SU-DHL-6 (cell line): ENCODE measurements around the gene NOL12.

Experiments used
- H2AFZ ChIP-seq: fragments of 200-600 bp; sonication (generic); 2 replicates; pipeline ENCODE4 v1.6.1; 2014; ENCODE audit warnings: low read depth, mild to moderate bottlenecking, moderate library complexity, mixed read lengths, antibody characterized with exemption, low read length; ENCODE audit not compliant: severe bottlenecking
- H3F3A ChIP-seq: fragments of 200-600 bp; shearing (Covaris generic); 2 replicates; pipeline ENCODE4 v1.6.0; 2016; ENCODE audit warnings: antibody characterized with exemption, mild to moderate bottlenecking; ENCODE audit not compliant: insufficient read depth
- H3K27ac ChIP-seq: fragments of 200-600 bp; sonication (generic); 2 replicates; pipeline ENCODE4 v1.5.1; 2016; ENCODE audit warnings: low read depth, mild to moderate bottlenecking, low read length, moderate library complexity, mixed read lengths
- H3K27me3 ChIP-seq: fragments of 200-600 bp; sonication (generic), shearing (Covaris generic); 2 replicates; pipeline ENCODE4 v1.6.0; 2014; ENCODE audit warnings: mild to moderate bottlenecking, low read length
- H3K36me3 ChIP-seq: fragments of 200-600 bp; sonication (generic); 2 replicates; pipeline ENCODE4 v1.6.1; 2014; ENCODE audit warnings: mild to moderate bottlenecking, low read length, mixed read lengths
- H3K4me2 ChIP-seq: fragments of 300-600, 200-600 bp; shearing (Covaris generic), sonication (generic); 2 replicates; pipeline ENCODE4 v1.6.0; 2014; ENCODE audit warnings: low read length, low read depth, mild to moderate bottlenecking; ENCODE audit not compliant: poor library complexity, severe bottlenecking
- H3K4me3 ChIP-seq: fragments of 200-600 bp; sonication (generic); 2 replicates; pipeline ENCODE4 v1.5.1; 2014; ENCODE audit warnings: antibody characterized with exemption, low read length, mild to moderate bottlenecking, mixed read lengths; ENCODE audit not compliant: insufficient read depth, poor library complexity, severe bottlenecking
- H3K79me2 ChIP-seq: fragments of 200-600 bp; sonication (generic); 2 replicates; pipeline ENCODE4 v1.6.1; 2014; ENCODE audit warnings: mild to moderate bottlenecking, low read length, moderate library complexity; ENCODE audit not compliant: insufficient read depth
- H3K9ac ChIP-seq: fragments of 200-600 bp; sonication (generic); 2 replicates; pipeline ENCODE4 v1.7.0; 2014; ENCODE audit warnings: mild to moderate bottlenecking, low read length
- H3K9me2 ChIP-seq: fragments of 200-600 bp; sonication (generic); replicated peaks from 2 replicates; pipeline ENCODE4 v1.6.1; 2014; ENCODE audit warnings: low read length; ENCODE audit not compliant: insufficient read depth
- H3K9me3 ChIP-seq: fragments of 200-600 bp; sonication (generic); 2 replicates; pipeline ENCODE4 v1.6.1; 2014; ENCODE audit warnings: low read length, mixed read lengths; ENCODE audit not compliant: insufficient read depth
- H4K20me1 ChIP-seq: fragments of 200-600 bp; sonication (generic); 2 replicates; pipeline ENCODE4 v1.6.1; 2014; ENCODE audit warnings: low read depth, mild to moderate bottlenecking, antibody characterized with exemption, low read length, moderate library complexity, mixed read lengths
- EZH2phosphoT487 ChIP-seq: fragments of 200-600 bp; sonication (generic), shearing (Covaris generic); conservative IDR thresholded peaks from 2 replicates; pipeline ENCODE4 v1.6.1; 2018; ENCODE audit warnings: mild to moderate bottlenecking, antibody characterized with exemption, low read length, moderate library complexity, mixed read lengths
- TF ChIP-seq, protein P1 (sequence below): fragments of 200-600 bp; sonication (generic); IDR thresholded peaks from one replicate; pipeline ENCODE4 v1.5.1; 2017; ENCODE audit warnings: antibody characterized with exemption, mild to moderate bottlenecking, low read length, moderate library complexity; ENCODE audit not compliant: insufficient read depth, poor library complexity, severe bottlenecking

The NOL12 gene

DNA sequence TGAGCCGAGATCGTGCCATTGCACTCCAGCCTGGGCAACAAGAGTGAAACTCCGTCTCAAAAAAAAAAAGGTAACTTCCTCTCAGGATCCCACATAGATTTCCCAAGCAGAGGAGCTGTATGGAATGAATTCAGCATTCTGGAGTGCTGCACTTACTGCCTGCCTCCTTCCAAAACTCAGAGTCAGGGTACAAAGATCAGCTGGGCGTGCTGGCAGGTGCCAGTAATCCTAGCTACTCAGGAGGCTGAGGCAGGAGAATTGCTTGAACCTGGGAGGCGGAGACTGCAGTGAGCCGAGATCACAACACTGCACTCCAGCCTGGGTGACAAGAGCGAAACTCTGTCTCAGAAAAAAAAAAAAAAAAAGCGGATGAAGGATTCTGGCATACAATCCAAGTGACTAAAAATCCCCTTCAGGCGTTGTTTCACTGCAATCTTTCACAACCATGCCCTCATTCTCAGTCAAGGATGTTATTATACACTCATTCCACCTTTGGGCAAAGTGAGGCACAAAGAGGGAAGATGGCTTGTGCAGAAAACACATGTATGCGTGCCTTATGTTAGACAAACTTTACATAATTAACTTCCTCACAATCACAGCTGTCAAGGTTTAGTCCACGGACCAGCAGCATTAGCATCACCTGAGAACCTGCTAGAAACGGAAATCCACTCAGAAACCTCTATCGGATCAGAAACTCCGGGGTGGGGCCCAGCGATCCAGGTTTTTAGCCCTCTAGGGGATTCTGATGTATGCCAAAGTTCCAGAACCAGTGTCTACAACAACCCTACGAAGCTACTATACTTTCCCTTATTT lies 1.1 kb upstream of the NOL12 start:
- TF ChIP-seq, protein P1, sequence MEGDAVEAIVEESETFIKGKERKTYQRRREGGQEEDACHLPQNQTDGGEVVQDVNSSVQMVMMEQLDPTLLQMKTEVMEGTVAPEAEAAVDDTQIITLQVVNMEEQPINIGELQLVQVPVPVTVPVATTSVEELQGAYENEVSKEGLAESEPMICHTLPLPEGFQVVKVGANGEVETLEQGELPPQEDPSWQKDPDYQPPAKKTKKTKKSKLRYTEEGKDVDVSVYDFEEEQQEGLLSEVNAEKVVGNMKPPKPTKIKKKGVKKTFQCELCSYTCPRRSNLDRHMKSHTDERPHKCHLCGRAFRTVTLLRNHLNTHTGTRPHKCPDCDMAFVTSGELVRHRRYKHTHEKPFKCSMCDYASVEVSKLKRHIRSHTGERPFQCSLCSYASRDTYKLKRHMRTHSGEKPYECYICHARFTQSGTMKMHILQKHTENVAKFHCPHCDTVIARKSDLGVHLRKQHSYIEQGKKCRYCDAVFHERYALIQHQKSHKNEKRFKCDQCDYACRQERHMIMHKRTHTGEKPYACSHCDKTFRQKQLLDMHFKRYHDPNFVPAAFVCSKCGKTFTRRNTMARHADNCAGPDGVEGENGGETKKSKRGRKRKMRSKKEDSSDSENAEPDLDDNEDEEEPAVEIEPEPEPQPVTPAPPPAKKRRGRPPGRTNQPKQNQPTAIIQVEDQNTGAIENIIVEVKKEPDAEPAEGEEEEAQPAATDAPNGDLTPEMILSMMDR, result no peak
- no peak for TF ChIP-seq EZH2phosphoT487
- 0 out of 2 replicates have a peak, but pooled peaks cover 3% of the 10 kb centered on the region for H3K36me3 ChIP-seq
- no peak overlapping the region for H3K4me3 ChIP-seq
- H3K27me3 ChIP-seq, result no peaks in the 10 kb centered on the region
- H3K4me2 ChIP-seq, result peak overlapping the region; percentile 90
- no peaks in the 10 kb centered on the region for H3K9me3 ChIP-seq
- H3K79me2 ChIP-seq, result peaks cover 18% of the 10 kb centered on the region
- H2AFZ ChIP-seq, result peak overlapping the region; percentile 96
- H3K9ac ChIP-seq, result no peak overlapping the region
- H3K27ac ChIP-seq, result no peak overlapping the region
- H4K20me1 ChIP-seq, result no peaks in the 10 kb centered on the region
- H3K9me2 ChIP-seq, result no peaks in the 10 kb centered on the region
- H3F3A ChIP-seq, result peaks cover 9% of the 10 kb centered on the region

DNA sequence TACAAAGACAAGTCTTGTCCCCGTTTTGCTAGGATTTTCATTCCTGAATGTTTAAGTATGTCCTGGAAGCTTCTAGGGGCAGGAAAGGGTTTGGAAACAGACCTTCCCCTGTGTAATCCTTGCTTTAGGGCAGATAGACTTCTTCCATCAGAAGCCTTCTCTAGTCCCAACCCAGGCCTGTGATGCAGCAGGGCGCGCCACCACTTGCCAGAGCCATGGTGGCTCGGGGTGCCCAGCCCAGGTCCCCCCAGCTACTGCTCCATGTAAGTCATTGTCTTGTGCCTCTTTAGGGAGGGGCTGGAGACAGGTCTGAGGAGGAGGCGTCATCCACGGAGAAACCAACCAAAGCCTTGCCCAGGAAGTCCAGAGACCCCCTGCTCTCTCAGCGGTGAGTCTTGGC lies 4.3 kb downstream of the NOL12 start:
- Histone ChIP-seq H3K27ac (no peak overlapping the region), H3K9ac (no peak overlapping the region), H3K9me2 (no peaks in the 10 kb centered on the region), H4K20me1 (no peaks in the 10 kb centered on the region), H3F3A (peaks cover 1% of the 10 kb centered on the region), H3K27me3 (no peaks in the 10 kb centered on the region), H3K79me2 (peaks cover 18% of the 10 kb centered on the region), H3K4me3 (no peak overlapping the region), H2AFZ (no peak overlapping the region), H3K36me3 (0 out of 2 replicates have a peak, but pooled peaks cover 3% of the 10 kb centered on the region), H3K4me2 (no peak overlapping the region), H3K9me3 (no peaks in the 10 kb centered on the region)
- no peak for TF ChIP-seq EZH2phosphoT487

DNA sequence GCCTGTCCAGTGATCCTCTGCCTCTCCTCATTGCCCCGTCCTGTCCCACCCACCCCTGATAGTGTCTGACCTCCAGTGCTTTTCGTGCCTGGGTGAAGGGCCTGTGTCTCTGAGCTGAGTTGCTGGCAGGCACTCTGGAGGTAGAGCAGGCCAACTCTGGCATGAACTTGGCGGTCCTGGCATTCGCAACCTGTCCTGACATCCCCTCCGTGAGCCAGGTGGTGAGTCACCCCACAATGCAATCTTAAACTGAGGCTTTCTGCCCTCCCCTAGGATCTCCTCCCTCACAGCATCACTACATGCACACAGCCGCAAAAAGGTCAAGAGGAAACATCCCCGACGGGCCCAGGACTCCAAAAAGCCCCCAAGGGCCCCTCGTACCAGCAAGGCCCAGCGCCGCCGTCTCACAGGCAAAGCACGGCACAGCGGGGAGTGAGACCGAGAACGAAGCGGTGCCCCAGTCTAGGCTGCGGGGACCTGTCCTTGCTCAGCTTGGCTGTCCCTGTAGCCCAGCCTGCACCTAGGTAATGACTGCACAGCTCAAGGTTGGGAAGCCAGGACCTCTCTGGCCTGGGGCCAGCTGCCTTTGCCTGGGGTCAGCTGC lies 4.9 kb downstream of the NOL12 start:
- no peaks in the 10 kb centered on the region for H3K27me3 ChIP-seq
- H3K9ac ChIP-seq, result no peak overlapping the region
- no peak overlapping the region for H2AFZ ChIP-seq
- no peaks in the 10 kb centered on the region for H3K9me2 ChIP-seq
- no peaks in the 10 kb centered on the region for H3F3A ChIP-seq
- H3K36me3 ChIP-seq, result 0 out of 2 replicates have a peak, but pooled peaks cover 3% of the 10 kb centered on the region
- H3K4me2 ChIP-seq, result no peak overlapping the region
- H3K79me2 ChIP-seq, result peaks cover 18% of the 10 kb centered on the region
- no peaks in the 10 kb centered on the region for H3K9me3 ChIP-seq
- H3K27ac ChIP-seq, result no peak overlapping the region
- TF ChIP-seq, protein P1, result no peak
- no peak for TF ChIP-seq EZH2phosphoT487
- H4K20me1 ChIP-seq, result no peaks in the 10 kb centered on the region
- H3K4me3 ChIP-seq, result no peak overlapping the region
